GM12872 (cell line): ENCODE measurements around the gene KCNT1.

Source experiments
- CTCF ChIP-seq: IDR thresholded peaks from 3 replicates; pipeline ENCODE4 v1.5.1; 2011; ENCODE audit warnings: low read depth, mild to moderate bottlenecking, low read length, moderate library complexity; ENCODE audit not compliant: insufficient read depth

Gene KCNT1

GRCh38 chr9:135802876-135803419 lies 101.0 kb downstream of the KCNT1 start:
- no peak for TF ChIP-seq CTCF

GRCh38 chr9:135803441-135803840 lies 101.5 kb downstream of the KCNT1 start:
- no peak for TF ChIP-seq CTCF

GRCh38 chr9:135804581-135805421 lies 102.8 kb downstream of the KCNT1 start:
- TF ChIP-seq CTCF: no peak

GRCh38 chr9:135805422-135806022 lies 103.5 kb downstream of the KCNT1 start:
- TF ChIP-seq CTCF: no peak

- no peak for TF ChIP-seq CTCF
These were observed 107.2 kb downstream of the KCNT1 start for GRCh38 chr9:135809166-135809565.

- no peak for TF ChIP-seq CTCF
These were observed 109.0 kb downstream of the KCNT1 start for GRCh38 chr9:135810806-135811575.

GRCh38 chr9:135811801-135812200 lies 109.8 kb downstream of the KCNT1 start:
- TF ChIP-seq CTCF: no peak
